SK-N-SH treated with all-trans-retinoic acid at 6 μM for 48 hours (cell line): ENCODE measurements around the gene CHML.

Source experiments
- ARNTL ChIP-seq: fragments of 450-650 bp; formaldehyde crosslinking; IDR thresholded peaks from 2 replicates; pipeline ENCODE4 v1.5.0; 2020; ENCODE audit warnings: low read depth, mild to moderate bottlenecking, moderate library complexity, borderline replicate concordance
- GLIS3 ChIP-seq: fragments of 250-450 bp; sonication (Bioruptor Pico); IDR thresholded peaks from 2 replicates; pipeline ENCODE4 v1.5.0; 2020; ENCODE audit warnings: mild to moderate bottlenecking, moderate library complexity
- OSR1 ChIP-seq: fragments of 250-450 bp; sonication (Bioruptor Pico); IDR thresholded peaks from 2 replicates; pipeline ENCODE4 v1.8.0; 2022; ENCODE audit warnings: moderate library complexity, mild to moderate bottlenecking, inconsistent platforms
- RARB ChIP-seq: fragments of 250-450 bp; sonication (Bioruptor Pico); IDR thresholded peaks from 2 replicates; pipeline ENCODE4 v1.8.0; 2021; ENCODE audit warnings: mild to moderate bottlenecking, moderate library complexity
- ZFP3 ChIP-seq: fragments of 250-450 bp; sonication (Bioruptor Pico); IDR thresholded peaks from 2 replicates; pipeline ENCODE4 v1.5.0; 2020; ENCODE audit warnings: mild to moderate bottlenecking, moderate library complexity
- ZFP30 ChIP-seq: fragments of 450-650 bp; formaldehyde crosslinking; IDR thresholded peaks from 2 replicates; pipeline ENCODE4 v1.5.0; 2022; ENCODE audit warnings: mild to moderate bottlenecking, moderate library complexity
- TF ChIP-seq, protein P1 (sequence below): fragments of 250-450 bp; sonication (Bioruptor Pico); IDR thresholded peaks from 2 replicates; pipeline ENCODE4 v1.8.0; 2020; ENCODE audit warnings: mild to moderate bottlenecking, moderate library complexity, borderline replicate concordance

DNA sequence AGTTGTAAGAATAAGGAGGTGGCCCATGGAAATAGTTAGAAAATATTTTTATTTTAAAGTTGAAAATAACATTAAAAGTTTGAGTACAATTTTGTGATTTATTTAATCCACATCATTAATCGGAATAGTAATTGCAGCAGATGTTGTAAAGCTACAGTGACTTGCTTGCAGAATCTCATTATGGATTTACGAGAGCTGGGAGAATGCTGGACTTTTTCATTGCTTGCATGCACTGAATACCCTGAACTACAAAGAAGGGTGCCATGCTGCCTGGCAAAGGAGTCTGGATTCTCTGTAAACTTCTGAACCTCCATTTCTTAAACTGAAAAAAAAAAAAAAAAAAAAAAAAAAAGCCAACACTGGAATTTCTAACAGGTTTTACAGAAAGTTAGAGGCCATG is 38.4 kb upstream of the CHML start:
- TF ChIP-seq GLIS3 (CRISPR knock-in tag) (no peak), ZFP30 (CRISPR knock-in tag) (no peak), ARNTL (no peak), OSR1 (CRISPR knock-in tag) (no peak), ZFP3 (CRISPR knock-in tag) (no peak), RARB (CRISPR knock-in tag) (no peak)
- TF ChIP-seq, protein P1, sequence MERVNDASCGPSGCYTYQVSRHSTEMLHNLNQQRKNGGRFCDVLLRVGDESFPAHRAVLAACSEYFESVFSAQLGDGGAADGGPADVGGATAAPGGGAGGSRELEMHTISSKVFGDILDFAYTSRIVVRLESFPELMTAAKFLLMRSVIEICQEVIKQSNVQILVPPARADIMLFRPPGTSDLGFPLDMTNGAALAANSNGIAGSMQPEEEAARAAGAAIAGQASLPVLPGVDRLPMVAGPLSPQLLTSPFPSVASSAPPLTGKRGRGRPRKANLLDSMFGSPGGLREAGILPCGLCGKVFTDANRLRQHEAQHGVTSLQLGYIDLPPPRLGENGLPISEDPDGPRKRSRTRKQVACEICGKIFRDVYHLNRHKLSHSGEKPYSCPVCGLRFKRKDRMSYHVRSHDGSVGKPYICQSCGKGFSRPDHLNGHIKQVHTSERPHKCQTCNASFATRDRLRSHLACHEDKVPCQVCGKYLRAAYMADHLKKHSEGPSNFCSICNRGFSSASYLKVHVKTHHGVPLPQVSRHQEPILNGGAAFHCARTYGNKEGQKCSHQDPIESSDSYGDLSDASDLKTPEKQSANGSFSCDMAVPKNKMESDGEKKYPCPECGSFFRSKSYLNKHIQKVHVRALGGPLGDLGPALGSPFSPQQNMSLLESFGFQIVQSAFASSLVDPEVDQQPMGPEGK (CRISPR knock-in tag) = no peak
